Activated CD8-positive, alpha-beta memory T cell treated with anti-CD3 and anti-CD28 coated beads, Interleukin-2, amount 50 U/mL, for 48 hours (primary cell): ENCODE measurements around the gene VPS41.

Source experiments
- DNase-seq: peaks from one replicate; pipeline ENCODE4 v3.0.0-alpha.2; 2020

The VPS41 gene

DNA sequence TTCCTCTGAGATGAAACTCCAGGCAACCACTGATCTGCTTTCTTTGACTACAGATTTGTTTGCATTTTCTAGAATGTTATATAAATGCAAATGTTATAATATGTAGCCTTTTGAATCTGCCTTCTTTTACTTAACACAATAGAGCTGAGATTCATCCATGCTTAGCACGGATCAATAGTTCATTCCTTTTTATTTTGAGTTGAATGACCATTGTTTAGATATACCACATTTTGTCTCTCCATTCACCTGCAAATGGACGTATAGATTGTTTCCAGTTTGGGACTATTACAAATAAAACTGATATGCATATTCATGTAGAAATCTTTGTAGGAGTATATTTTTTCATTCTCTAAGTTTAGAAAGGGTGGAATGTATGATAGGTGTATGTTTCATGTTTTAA lies 57.7 kb downstream of the VPS41 start:
- no peak for DNase-seq

DNA sequence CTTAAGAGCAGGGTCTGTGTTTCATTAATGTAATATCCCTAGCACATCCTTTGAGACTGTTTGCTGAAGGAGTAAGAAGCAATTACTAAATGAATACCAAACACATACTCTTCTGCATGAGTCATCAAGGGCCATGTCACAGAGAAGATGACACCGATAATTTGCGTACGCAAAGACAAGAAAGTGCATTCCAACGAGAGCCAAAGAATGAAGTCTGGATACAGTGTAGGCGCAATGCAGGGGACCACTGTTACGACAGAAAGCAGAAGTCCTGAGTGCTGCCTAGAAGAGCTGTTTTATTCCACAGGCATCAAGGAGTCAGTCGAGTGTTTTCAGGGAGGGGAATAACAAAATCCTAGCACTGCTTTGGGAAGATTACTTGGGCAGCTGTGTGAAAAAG lies 62.7 kb downstream of the VPS41 start:
- no peak for DNase-seq

DNA sequence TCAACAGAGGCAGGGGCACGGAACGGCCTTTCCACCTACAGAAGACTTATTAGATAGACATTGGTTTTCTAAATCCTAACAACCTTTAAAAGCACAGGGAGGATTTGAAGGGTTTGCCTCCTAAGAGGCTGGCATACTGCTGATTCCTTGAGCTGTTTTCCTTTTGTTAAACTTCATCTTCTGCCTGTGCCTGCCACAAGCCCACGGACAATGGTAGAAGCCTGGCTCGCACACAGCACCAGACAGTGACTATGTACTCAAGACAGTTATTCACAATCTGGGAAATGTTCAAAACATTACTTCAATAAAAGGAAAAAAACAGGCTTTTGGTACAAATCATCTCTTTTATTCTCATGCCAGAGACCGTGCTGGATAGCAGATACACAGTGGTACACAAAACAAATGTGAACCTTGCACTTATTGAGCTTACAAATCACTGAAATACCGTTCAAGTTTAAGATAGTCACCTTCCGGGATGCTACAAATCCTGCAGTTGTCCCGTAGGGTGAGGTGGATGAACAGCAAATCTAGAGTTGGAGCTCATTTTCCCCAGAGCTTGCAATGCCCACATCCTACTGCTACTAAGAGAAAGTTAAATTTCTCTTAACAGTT lies 63.9 kb downstream of the VPS41 start:
- no peak for DNase-seq

DNA sequence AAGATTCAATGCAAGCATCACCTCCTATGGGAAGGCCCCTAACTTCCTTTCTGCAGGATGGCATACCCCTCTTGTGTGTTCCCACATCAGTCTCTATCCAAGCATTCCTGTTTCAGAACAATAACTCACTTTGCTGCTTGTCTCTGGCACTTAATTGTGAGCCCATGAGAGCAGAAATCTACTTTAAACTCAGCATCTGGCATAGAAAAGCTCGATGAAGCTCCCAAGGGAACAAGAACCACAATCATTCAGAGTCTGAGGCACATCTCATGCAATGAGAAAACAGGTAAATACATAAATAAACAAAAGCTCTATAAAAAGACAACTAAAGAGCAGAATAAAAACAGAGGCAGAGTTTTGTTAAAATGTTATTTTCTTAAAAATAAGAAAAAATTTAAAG lies 66.2 kb downstream of the VPS41 start:
- DNase-seq, result no peak

DNA sequence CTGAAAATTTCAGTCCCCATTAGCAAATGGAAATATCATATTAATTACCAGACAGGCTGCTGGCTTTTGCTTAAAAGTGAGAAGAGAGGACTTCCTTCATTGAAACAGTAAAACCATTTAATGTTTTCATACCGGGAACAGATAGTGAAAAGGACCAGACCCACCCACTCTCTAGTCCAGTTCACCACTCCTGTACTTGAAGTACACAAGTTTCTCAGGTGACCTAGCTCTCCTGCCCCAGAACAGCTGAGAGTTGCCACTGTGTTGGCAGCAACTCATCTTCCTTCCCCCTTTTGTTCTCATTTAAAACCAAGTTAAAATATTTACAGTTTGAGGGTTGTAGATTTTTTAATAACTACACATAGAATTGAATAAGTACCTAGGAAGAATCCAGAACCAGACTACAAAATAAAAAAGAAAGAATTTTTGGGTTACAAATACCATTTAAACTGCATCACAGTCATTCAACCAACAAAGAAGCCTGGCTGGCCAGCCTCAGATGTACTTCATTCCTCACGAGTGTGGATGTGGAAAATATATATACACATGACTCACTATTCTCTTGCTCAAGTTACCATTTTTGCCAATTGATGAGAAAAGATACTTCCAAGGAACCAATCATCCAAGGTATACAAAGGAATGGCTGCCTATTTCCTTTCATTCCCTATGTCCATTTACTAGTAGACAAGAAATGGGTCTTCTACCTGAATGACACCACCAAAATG lies 68.1 kb downstream of the VPS41 start:
- DNase-seq, result no peak

DNA sequence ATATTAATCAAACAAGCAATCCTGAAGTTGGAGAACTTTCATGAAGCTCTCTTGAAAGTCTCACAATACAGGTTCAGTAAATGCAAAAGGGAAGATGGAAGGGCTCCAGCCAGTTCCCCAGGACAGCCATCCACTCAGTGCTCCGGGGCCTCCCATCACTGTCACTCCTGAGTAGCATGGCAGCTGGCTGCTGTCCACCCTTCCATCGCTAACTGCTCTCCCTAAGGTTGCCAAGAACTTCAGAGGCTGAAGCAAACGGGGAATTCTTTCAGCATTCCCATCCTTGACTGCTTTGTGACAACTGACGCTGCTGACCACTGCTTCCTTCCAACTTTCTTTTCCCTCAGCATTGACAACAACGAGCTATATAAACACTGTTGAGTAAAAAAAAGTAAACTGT lies 69.1 kb downstream of the VPS41 start:
- no peak for DNase-seq

DNA sequence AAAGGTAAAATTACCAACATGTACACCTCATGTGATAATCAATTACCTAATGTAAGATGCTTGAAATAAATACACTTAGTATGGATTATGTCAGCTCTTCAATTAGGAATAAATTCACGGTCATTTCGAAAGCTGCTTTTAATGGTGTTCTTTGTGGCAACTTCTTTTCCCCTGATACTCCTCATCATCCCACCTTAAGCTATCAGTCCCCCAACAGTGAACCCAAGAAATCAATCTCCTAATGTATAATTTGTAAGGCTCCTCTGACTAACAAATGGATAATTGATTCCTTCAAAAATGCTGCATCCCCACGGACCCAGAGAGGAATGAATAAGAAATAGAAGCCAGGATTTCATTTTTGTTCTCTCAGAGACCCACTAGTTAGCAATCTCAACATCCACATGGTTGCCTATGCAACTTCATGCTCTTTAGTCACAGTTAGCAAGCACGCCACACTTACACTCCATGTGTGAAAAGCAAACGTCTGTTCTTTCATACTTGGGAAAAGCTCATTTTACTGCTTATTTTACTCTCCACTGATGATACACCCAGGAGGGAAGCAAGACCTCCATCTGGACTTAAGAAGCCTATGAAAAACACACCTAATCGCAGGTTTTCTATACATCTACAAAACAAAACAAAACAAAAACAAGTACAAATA lies 70.1 kb downstream of the VPS41 start:
- no peak for DNase-seq

DNA sequence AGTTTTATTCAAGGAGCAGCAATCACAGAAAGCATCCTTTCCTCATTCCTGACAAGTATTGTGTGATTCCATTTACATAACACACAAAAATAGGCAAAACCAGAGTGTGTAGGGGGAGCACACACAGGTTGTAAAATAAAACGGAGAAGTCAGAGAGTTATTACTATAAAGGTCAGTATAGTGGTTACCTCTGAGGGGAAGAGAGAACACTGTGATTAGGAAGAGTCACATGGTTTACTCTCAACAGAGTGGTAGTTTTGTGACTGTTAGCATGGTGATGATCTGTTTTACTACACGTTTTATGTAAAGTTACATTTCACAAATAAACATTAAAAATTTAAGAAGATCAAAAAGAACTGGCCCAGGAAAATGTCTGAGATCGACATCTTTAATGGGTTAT lies 74.6 kb downstream of the VPS41 start:
- DNase-seq, result no peak

DNA sequence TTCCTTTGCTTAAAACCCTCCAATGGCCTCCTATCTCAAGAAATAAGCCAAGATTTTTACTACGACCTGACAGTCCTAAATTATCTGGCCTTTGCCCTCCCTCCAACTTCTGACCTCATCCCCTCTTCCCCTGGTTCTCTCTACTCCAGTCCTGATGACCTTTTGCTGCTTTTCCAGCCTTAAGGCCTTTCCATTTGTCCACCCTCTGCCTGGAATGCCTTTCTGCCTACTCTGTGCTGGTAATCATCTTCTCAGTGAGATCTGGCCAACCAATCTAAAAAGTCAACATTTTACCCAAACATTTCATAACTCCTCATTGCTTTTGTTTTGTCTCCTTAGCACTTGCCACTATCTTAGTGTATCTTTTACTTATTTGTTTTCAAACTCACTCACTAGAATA lies 75.7 kb downstream of the VPS41 start:
- no peak for DNase-seq

DNA sequence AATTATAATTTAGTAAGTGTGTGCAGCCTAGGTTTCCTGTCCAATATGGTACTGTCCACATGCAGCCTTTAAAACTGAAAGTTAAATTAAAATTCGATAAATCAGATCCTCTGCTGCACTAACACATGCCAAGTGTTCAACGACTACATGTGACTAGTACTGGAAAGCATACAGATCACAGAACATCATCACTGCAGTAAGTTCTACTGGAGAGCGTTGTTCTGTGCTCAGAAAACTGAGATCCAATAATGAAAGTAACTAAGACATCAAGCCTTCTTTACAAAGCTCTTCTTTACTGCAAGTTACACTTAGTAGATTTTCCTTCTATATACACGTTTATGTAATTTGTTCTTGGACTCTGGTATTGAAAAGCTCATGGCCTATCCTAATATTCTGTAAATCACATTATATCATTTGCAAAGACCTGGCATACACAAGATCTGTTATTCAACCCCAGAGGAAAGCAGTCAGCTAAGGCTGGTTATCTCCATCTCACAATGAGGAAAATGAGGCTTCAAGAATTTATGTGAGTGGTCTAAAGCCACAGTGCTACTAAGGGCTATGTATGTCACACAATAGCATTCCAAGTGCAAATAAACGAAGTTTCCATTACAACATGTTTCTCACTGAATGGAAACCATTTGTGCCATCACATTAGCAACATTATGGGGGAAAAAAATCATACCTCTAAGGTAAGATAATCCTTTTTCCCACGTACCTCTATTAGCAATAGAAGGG lies 77.6 kb downstream of the VPS41 start:
- no peak for DNase-seq

DNA sequence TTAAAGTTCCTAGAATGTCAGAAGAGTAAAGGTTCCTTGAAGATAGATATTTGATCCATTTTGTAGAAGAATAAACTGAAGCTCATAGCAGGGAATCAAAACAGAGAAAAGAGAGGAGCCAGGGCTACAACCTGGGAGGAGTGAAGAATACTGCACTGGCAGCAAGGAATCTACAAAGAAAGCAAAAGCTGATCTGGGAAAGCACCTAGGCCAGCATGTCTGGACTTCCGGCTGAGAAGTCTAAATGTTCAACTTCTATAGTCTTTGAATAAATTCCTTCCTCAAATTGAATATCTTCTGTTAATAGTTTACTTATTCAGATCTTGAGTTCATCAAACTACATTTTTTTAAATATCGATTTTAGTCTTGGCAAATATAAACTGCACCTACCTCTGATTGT lies 78.2 kb downstream of the VPS41 start:
- no peak for DNase-seq

DNA sequence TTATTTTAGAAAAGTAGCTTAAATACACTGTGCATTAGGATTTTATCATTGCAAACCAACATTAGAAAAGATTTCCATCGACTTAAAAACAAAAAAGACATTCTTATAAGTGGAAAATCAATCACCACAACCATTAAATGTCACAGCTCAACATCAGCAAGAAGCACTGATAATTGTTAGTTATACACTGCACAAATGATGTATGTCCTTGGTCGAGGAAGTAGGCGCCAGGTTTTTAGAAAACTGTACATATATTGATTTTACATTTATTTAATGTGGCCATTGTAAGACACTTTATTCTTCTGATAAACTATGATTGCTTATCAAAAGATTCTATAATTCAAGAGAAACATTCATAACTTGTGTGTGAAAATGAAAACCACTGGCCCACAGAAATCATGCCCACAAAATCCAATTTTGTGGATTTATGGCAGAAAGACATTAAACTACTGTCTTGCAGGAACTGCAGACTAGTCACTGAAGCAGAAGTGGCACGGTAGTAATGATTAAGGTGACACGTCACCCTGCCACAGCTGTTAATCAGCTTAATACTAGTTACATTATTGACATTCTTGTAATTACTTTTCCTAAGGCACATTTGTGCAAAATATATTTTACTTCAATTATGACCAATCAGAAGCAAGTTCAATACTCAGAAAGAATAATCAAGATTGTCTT lies 79.4 kb downstream of the VPS41 start:
- no peak for DNase-seq

DNA sequence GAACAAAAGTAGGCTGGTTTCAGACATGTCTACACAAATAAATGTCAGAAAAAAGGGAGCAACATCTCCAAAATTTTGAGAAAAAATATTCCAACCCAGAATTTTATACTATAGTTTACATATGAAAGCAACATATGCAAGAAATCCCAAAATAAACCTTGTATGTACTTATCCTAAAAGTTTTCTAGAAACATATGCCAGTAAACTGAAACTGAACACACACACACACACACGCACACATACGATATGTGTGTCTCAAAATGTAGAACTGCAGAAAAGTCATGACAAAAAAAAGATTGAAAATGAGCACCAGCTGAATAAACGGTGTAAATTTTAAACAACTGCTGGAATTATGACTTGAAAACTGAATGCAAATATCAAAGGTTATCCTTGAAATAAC lies 81.0 kb downstream of the VPS41 start:
- DNase-seq, result no peak

DNA sequence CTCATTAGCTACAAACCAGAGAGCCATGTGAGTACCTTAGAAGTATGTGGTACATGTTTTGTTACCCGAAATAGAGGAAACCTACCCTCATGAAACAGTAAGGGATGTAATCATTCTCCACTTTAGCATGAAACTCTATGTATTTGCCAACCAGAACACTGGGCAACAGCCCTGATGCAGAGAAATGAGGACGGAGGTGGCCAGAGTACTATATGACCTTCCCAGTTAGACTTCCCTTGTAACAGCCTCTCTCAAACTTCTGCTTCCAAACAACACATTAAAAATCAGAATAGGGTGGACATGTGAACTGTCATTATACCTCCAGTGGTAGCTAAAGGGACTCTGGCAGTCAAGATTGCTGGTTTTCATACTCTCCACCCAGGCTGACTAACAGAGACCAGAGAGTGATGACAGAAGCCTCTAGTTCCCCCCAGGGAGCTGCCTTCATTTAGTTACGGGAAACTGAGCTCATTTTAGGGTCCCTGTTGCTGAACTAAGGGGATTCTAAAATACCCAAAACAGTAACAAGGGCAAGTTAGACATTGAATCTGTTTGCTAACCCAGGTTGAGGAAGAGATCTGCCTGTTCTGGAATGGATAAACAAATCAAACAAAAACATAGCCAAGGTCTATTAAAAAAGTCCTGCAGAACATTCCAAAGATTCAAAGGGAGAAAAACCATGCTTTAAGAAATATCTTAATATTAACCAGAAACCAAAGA lies 83.1 kb downstream of the VPS41 start:
- DNase-seq, result no peak

DNA sequence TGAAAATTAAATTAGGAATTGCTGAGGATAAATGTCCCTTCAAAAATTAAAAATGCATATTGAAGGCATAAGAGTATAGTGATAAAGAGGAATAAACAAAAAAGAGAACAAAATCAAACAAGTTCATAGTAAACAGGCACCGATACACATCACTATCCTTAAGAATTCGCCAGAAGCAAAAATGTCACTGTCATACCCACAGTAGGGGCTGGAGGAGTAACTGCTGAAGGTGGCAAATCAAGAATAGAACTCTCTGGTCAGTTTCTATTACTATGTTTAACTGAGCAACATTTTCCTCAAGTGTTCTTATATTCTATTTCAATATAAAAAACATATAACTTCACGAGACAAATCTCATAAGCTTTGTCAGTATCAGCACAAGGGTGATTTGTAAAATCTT lies 84.0 kb downstream of the VPS41 start:
- DNase-seq, result no peak

DNA sequence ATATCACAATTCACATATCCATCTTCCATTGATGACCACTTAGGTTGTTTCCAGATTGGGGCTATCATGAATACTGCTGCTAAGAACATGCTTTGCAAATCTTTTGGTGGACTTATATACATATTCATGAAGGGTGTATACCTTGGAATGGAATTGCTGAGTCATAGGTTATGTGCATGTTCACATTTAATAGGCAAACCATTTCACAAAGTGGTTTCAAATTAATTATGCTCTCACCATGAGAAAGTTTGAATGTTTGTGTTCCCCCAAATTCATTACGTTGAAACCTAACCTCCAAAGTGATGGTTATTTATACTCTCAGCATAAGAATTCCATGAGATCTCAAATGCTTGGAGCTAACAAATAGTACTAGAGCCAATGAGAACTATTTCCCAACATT lies 86.4 kb downstream of the VPS41 start:
- DNase-seq, result no peak

DNA sequence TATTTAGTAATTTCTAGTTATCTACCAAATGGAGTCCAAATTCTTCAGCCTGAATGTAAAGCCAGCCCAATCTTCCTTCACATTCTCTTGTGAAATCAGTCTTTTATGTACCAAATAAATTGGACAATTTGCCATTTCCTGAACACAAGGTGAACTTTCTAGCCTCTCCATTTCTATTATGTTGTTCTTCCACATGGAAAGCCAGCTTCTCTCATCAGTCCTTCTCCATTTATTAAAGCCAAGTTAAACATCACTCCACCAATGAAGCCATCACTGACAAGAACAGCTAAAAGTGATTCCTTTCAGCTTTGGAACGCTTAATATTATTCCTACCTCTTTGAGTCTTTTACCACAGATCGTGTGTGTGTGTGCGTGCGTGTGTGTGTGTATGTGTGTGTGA lies 88.4 kb downstream of the VPS41 start:
- no peak for DNase-seq

DNA sequence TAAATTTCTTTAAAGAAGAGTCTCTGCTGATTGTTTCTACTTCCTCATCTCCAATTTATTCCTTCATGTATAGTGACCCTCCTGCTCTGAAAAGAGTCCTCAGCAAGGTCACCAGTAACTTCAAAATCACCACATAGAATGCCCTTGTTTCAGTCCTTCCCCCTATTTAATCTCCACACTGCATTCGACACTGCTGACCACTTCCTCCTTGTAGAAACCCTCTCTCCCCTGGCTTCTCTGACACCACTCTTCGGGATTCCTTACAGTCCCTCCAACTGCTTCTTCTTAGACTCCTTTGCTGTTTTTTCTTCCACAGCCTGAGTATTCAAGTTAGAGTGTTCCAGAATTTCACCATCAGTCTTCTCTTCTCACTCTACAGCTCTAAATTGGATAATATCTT lies 89.5 kb downstream of the VPS41 start:
- no peak for DNase-seq

DNA sequence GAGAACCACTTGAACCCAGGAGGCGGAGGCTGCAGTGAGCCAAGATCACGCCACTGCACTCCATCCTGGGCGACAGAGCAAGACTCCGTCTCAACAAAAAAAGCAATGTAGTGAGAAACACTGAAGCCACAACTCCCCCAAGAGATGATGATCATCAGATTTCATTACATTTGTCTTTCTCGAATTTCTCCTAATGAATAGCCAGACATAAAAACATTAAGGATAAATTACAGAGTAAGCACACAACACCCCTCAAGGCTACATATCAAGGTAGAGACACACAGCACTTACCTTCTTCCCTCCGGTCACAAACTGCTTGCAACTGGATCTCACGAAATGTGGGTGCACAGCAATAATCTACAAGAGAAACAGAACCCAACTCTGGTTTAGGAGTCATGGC lies 91.5 kb downstream of the VPS41 start:
- no peak for DNase-seq

DNA sequence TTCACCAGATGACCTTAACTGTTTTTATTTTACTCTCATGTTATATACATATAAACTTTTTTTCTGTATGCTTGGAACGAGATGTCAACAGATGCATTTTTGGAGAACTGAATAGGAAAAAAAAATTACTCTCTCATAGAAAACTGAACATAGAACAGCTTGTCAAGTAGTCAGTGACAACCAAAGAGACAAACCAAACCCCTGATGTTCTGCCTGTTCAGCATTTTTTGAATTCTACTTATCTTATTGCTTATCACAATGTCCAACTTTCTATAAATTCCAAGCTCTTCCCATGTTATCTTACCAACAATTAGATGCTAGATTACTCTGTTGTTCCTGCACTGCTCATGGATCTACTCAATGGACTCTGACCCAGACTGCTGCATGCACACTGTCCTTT lies 95.2 kb downstream of the VPS41 start:
- no peak for DNase-seq

DNA sequence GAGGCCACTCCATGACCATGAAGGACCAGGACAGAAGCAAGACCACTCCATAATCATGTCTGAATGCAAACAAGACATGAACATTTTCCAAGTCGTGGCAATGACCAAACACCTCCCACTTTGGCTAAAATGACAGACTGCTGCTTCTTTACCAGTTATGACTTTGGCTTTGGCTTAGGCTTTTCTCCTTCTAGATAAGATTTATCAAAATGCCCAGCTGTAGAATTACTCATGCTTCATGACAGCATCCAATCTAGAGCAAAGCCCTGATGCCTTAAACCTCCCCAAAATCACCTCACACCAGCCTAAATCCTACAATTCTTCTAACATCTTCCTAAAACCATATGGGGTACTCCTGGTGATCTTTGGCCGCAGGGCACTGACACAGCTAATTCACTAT lies 102.1 kb downstream of the VPS41 start:
- no peak for DNase-seq

DNA sequence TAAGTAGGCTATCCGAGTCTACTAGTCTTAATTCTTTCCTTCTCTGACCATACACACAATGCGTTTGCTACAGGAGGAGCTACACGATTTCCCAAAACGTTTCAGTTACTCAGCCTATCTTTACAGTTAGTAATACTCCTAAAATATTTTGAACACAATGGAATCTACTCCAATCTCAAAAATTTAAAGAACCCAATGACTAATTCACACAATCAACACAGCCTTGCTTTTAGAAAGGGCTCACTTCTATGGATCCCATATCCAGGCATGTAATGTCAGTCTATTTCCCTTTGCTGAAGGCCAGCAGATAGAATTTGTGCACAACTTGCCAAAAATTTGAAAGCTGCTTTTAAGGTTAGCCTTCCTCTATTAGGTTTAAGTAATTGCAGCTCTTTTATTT lies 107.2 kb downstream of the VPS41 start:
- DNase-seq, result no peak
